Keratinocyte (primary cell): Measurements from ENCODE around the gene MADD. TPM values are rescaled to one million over a fixed set of nuclear protein-coding genes. Genes with fewer than 3 reads are reported as not detected.

Source experiments
- DNase-seq: peaks from one replicate; pipeline ENCODE4 v3.0.0-alpha.2; 2011; ENCODE audit warnings: low read depth, missing footprints, low spot score
- FAIRE-seq: peaks from 2 replicates; lab custom pipeline; 2011; peaks lifted over from hg19 to GRCh38; lab: Jason Lieb, UNC
- H2AFZ ChIP-seq: 2 replicates; pipeline ENCODE4 v1.6.0; 2012; ENCODE audit warnings: low read length, control low read depth, inconsistent platforms; ENCODE audit not compliant: control insufficient read depth
- H3K27ac ChIP-seq: 2 replicates; pipeline ENCODE4 v1.5.1; 2011; ENCODE audit warnings: low read length; ENCODE audit not compliant: control insufficient read depth, insufficient read depth
- H3K27me3 ChIP-seq: 3 replicates; pipeline ENCODE4 v1.6.0; 2011; ENCODE audit warnings: low read length; ENCODE audit not compliant: control insufficient read depth, insufficient read depth; ENCODE audit errors: extremely low read depth
- H3K36me3 ChIP-seq, 2 experiments: 2 replicates in 1 of 2; 3 replicates in 1 of 2; pipeline ENCODE4 v1.5.1; 2011; ENCODE audit warnings: low read length in 2 of 2, mild to moderate bottlenecking in 1 of 2; ENCODE audit not compliant: control insufficient read depth in 2 of 2, insufficient read depth in 2 of 2; ENCODE audit errors: extremely low read depth in 1 of 2
- H3K4me1 ChIP-seq: 3 replicates; pipeline ENCODE4 v1.5.1; 2011; ENCODE audit warnings: low read length; ENCODE audit not compliant: control insufficient read depth, insufficient read depth; ENCODE audit errors: extremely low read depth
- H3K4me2 ChIP-seq: 3 replicates; pipeline ENCODE4 v1.6.0; 2011; ENCODE audit warnings: low read depth, low read length; ENCODE audit not compliant: control insufficient read depth, insufficient read depth; ENCODE audit errors: extremely low read depth
- H3K4me3 ChIP-seq, 3 experiments: fragments of 200-600 bp in 1 of 3; sonication (generic) in 1 of 3; 2 replicates in 2 of 3; 3 replicates in 1 of 3; pipeline ENCODE4 v1.5.1; 2011 to 2016; ENCODE audit warnings: low read length in 3 of 3, mild to moderate bottlenecking in 3 of 3, control low read depth in 2 of 3, inconsistent platforms in 1 of 3, low read depth in 1 of 3, mixed read lengths in 1 of 3, mixed run types in 1 of 3, moderate library complexity in 1 of 3; ENCODE audit not compliant: control insufficient read depth in 2 of 3, insufficient read depth in 2 of 3; ENCODE audit errors: extremely low read depth in 1 of 3
- H3K79me2 ChIP-seq: 2 replicates; pipeline ENCODE4 v1.6.0; 2012; ENCODE audit warnings: low read length; ENCODE audit not compliant: control insufficient read depth, insufficient read depth
- H3K9ac ChIP-seq: 3 replicates; pipeline ENCODE4 v1.6.0; 2011; ENCODE audit warnings: low read length; ENCODE audit not compliant: control insufficient read depth, insufficient read depth; ENCODE audit errors: extremely low read depth
- H3K9me1 ChIP-seq: 3 replicates; pipeline ENCODE4 v1.6.0; 2011; ENCODE audit warnings: low read length; ENCODE audit not compliant: control insufficient read depth, insufficient read depth; ENCODE audit errors: extremely low read depth
- H3K9me3 ChIP-seq: 2 replicates; pipeline ENCODE4 v1.5.1; 2012; ENCODE audit warnings: low read depth, low read length; ENCODE audit not compliant: control insufficient read depth
- H4K20me1 ChIP-seq: 3 replicates; pipeline ENCODE4 v1.6.0; 2011; ENCODE audit warnings: low read length; ENCODE audit not compliant: control insufficient read depth, insufficient read depth; ENCODE audit errors: extremely low read depth
- EZH2 ChIP-seq: IDR thresholded peaks from one replicate; pipeline ENCODE4 v1.6.1; 2012; ENCODE audit warnings: inconsistent platforms, mild to moderate bottlenecking, low read length, moderate library complexity
- dilution Hi-C: fragments of 300-500 bp; cut with MboI; formaldehyde crosslinking; loops from one replicate; pipeline ENCODE4 v1.7.0; 2020; ENCODE audit warnings: low sequenced_read_pairs; ENCODE audit not compliant: extremely low pct_ligation_motif_present
- polyA minus RNA-seq, 3 experiments: library from RNA; depleted of rRNA, polyadenylated mRNA; stranded (reverse); fragments of >200 nt; gene quantifications; 1 replicate in 1 of 3; 2 replicates in 1 of 3; 3 replicates in 1 of 3; pipeline ENCODE4 v1.2.3, GENCODE V29; 2011
- polyA plus RNA-seq, 5 experiments: library from polyadenylated mRNA; depleted of rRNA in 3 of 5; stranded (reverse) in 3 of 5; stranded (forward) in 1 of 5; unstranded in 1 of 5; fragments of >200 nt; gene quantifications; 1 replicate in 1 of 5; 2 replicates in 3 of 5; 3 replicates in 1 of 5; pipeline versions ENCODE4 v1.2.1 to v1.2.3, GENCODE V29; 2011 to 2012; ENCODE audit warnings: missing spikeins in 2 of 5, low read depth in 1 of 5, low replicate concordance in 1 of 5
- TF ChIP-seq, protein P1 (sequence below), 3 experiments: IDR thresholded peaks in 1 of 3; conservative IDR thresholded peaks in 1 of 3; optimal IDR thresholded peaks in 1 of 3; 2 replicates in 2 of 3; 3 replicates in 1 of 3; pipeline versions ENCODE3 to v1.5.1; 2011; ENCODE audit warnings: low read length in 3 of 3, mild to moderate bottlenecking in 3 of 3, moderate library complexity in 2 of 3, control low read depth in 1 of 3, inconsistent platforms in 1 of 3; ENCODE audit not compliant: insufficient read depth in 2 of 3; ENCODE audit errors: extremely low read depth in 1 of 3

Gene MADD
- polyA plus RNA-seq (9.3 to 14.4 TPM (median 11.9 TPM) in 3 replicates), polyA minus RNA-seq (27.7 to 74.8 TPM (median 44.0 TPM) in 3 replicates)
- 13.7 TPM for polyA plus RNA-seq (2011; ENCODE audit: low read depth)
- 9.2 and 9.4 TPM in 2 replicates for polyA plus RNA-seq (2011; cell fraction: cytosol; rRNA removed)
- polyA plus RNA-seq (2011; cell fraction: nucleus; rRNA removed): 33.6 and 43.4 TPM in 2 replicates
- polyA plus RNA-seq (2012; ENCODE audit: low replicate concordance): 13.1 and 13.8 TPM in 2 replicates
- polyA minus RNA-seq (2011; cell fraction: cytosol; rRNA and poly(A)+ RNA removed): 11.5 TPM
- polyA minus RNA-seq (2011; cell fraction: nucleus; rRNA and poly(A)+ RNA removed): 23.7 and 38.3 TPM in 2 replicates

GRCh38 chr11:47269829-47270305 is at the start of gene MADD:
Gene MADD (plus strand): TSS chr11:47270133.
- Histone ChIP-seq H4K20me1 (no peaks in the 10 kb centered on the region), H3K4me1 (peaks cover 25% of the 10 kb centered on the region), H3K27ac (peak within 1 kb of the TSS; percentile 84), H3K36me3 (peaks cover 0 to 2% of the 10 kb centered on the region in 2 experiments), H3K9me3 (no peaks in the 10 kb centered on the region), H3K4me2 (peak within 1 kb of the TSS; percentile 90), H2AFZ (peak within 1 kb of the TSS; percentile 89), H3K9me1 (peaks cover 2% of the 10 kb centered on the region), H3K27me3 (no peaks in the 10 kb centered on the region), H3K4me3 (peak within 1 kb of the TSS; percentile 74 to 80 (median 74)), H3K9ac (peak within 1 kb of the TSS; percentile 82), H3K79me2 (peaks cover 32% of the 10 kb centered on the region)
- FAIRE-seq (no peak), DNase-seq (no peak)
- TF ChIP-seq, protein P1, sequence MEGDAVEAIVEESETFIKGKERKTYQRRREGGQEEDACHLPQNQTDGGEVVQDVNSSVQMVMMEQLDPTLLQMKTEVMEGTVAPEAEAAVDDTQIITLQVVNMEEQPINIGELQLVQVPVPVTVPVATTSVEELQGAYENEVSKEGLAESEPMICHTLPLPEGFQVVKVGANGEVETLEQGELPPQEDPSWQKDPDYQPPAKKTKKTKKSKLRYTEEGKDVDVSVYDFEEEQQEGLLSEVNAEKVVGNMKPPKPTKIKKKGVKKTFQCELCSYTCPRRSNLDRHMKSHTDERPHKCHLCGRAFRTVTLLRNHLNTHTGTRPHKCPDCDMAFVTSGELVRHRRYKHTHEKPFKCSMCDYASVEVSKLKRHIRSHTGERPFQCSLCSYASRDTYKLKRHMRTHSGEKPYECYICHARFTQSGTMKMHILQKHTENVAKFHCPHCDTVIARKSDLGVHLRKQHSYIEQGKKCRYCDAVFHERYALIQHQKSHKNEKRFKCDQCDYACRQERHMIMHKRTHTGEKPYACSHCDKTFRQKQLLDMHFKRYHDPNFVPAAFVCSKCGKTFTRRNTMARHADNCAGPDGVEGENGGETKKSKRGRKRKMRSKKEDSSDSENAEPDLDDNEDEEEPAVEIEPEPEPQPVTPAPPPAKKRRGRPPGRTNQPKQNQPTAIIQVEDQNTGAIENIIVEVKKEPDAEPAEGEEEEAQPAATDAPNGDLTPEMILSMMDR (optimal IDR thresholded peaks at IDR 0.05 in 1 of 3, IDR thresholded peaks at IDR 0.05 in 1 of 3, conservative IDR thresholded peaks at IDR 0.05 in 1 of 3; ENCODE audit: extremely low read depth in 1 of 3, insufficient read depth in 2 of 3, low read length in 3 of 3): peak in 1 of 3 experiments; percentile 15
- no peak for TF ChIP-seq EZH2
- dilution Hi-C loops: no loop called here

GRCh38 chr11:47220401-47220821 is 49.5 kb upstream of the MADD start:
- no peak overlapping the region for H3K27ac ChIP-seq
- DNase-seq: no peak

More at GRCh38 chr11:47220401-47220821, 49.5 kb upstream of the MADD start:
- no peak for FAIRE-seq
- dilution Hi-C loops: no loop called here
- H3K27me3 ChIP-seq: no peaks in the 10 kb centered on the region
- H3K9me3 ChIP-seq: no peaks in the 10 kb centered on the region
- peaks cover 2 to 15% of the 10 kb centered on the region in 2 experiments for H3K36me3 ChIP-seq
- TF ChIP-seq, protein P1 (optimal IDR thresholded peaks at IDR 0.05 in 1 of 3, IDR thresholded peaks at IDR 0.05 in 1 of 3, conservative IDR thresholded peaks at IDR 0.05 in 1 of 3; ENCODE audit: extremely low read depth in 1 of 3, insufficient read depth in 2 of 3, low read length in 3 of 3): no peak
- TF ChIP-seq EZH2: no peak
- H3K79me2 ChIP-seq: peaks cover 31% of the 10 kb centered on the region
- H2AFZ ChIP-seq: no peak overlapping the region
- peaks cover 22% of the 10 kb centered on the region for H3K4me1 ChIP-seq
- no peaks in the 10 kb centered on the region for H4K20me1 ChIP-seq
- no peak overlapping the region for H3K9ac ChIP-seq
- H3K9me1 ChIP-seq: no peaks in the 10 kb centered on the region
- no peak overlapping the region for H3K4me2 ChIP-seq
- H3K4me3 ChIP-seq: no peak overlapping the region
